Measurements from ENCODE around the gene SIX6. TPM values are rescaled to one million over a fixed set of nuclear protein-coding genes. Genes with fewer than 3 reads are reported as not detected.
"Not testable (repeated sequence)": the region's sequence is repeated elsewhere in the genome, so short reads cannot be mapped to it uniquely, and the experiment has no call there.

Gene SIX6
- polyA plus RNA-seq (ENCODE audit: insufficient read length in 12 of 12): under 1 TPM in 4 of 12 donors, not detected in 8; 0.04 to 0.08 (median 0.07) TPM
- long read RNA-seq, donor 1: 0 reads
- long read RNA-seq, donor 2: 0 reads
- long read RNA-seq, donor 3: 0 reads
- long read RNA-seq, donor 4: 0 reads
- long read RNA-seq, donor 5: 0 reads
- long read RNA-seq, donor 6: 0 reads
- long read RNA-seq, donor 7: 0 reads
- long read RNA-seq, donor 8: 0 reads
- long read RNA-seq, donor 9: 0 reads
- long read RNA-seq, donor 10: 0 reads
- long read RNA-seq, donor 11: 0 reads

- DNase-seq: no peak
Measured at GRCh38 chr14:60508707-60509437, at the start of gene SIX6. Gene SIX6, plus strand, starts transcription at chr14:60509146. Its CDS starts 253 bp downstream, at chr14:60509399.

GRCh38 chr14:60480248-60480647 is 28.7 kb upstream of the SIX6 start:
- DNase-seq: not testable (repeated sequence)

- DNase-seq: no peak
Measured at GRCh38 chr14:60482743-60483142, 26.2 kb upstream of the SIX6 start.

GRCh38 chr14:60485057-60485597 is 23.8 kb upstream of the SIX6 start:
- no peak for DNase-seq

GRCh38 chr14:60485598-60486251 is 23.2 kb upstream of the SIX6 start, which contains the start of gene C14orf39:
Gene C14orf39, minus strand, starts transcription at chr14:60486063. Its CDS starts 985 bp downstream, at chr14:60485078.
- peak; percentile 72 for DNase-seq

- DNase-seq: no peak
Measured at GRCh38 chr14:60487211-60487610, 21.7 kb upstream of the SIX6 start.

GRCh38 chr14:60488175-60488574 is 20.8 kb upstream of the SIX6 start:
- no peak for DNase-seq

- no peak for DNase-seq
Measured at GRCh38 chr14:60490270-60490669, 18.7 kb upstream of the SIX6 start.

- no peak for DNase-seq
Measured at GRCh38 chr14:60495946-60496345, 13.0 kb upstream of the SIX6 start.

- DNase-seq: no peak
Measured at GRCh38 chr14:60502541-60502940, 6.4 kb upstream of the SIX6 start.

GRCh38 chr14:60505448-60505847 is 3.5 kb upstream of the SIX6 start:
- no peak for DNase-seq

- DNase-seq: no peak
Measured at GRCh38 chr14:60506010-60506409, 2.9 kb upstream of the SIX6 start.

- DNase-seq: no peak
Measured at GRCh38 chr14:60506462-60506984, 2.4 kb upstream of the SIX6 start.

GRCh38 chr14:60506985-60507829 is 1.7 kb upstream of the SIX6 start:
- DNase-seq: no peak

GRCh38 chr14:60508363-60508706 is 611 bp upstream of the SIX6 start:
- no peak for DNase-seq

- no peak for DNase-seq
Measured at GRCh38 chr14:60509438-60510253, 700 bp downstream of the SIX6 start.

GRCh38 chr14:60510254-60510950 is 1.5 kb downstream of the SIX6 start:
- no peak for DNase-seq

- DNase-seq: no peak
Measured at GRCh38 chr14:60510951-60511599, 2.1 kb downstream of the SIX6 start.

- DNase-seq: no peak
Measured at GRCh38 chr14:60512126-60512525, 3.2 kb downstream of the SIX6 start.

Measured in muscle of arm (tissue), 14 donors.